Measurements from ENCODE around the gene C3orf20. TPM values are rescaled to one million over a fixed set of nuclear protein-coding genes. Genes with fewer than 3 reads are reported as not detected.

C3orf20 gene
- total and polyA plus RNA-seq, 2 of the 13 experiments (the other 11 are each of a cell fraction or from before 2014, with no cell fraction given): 0.03 to 0.04 TPM

DNA sequence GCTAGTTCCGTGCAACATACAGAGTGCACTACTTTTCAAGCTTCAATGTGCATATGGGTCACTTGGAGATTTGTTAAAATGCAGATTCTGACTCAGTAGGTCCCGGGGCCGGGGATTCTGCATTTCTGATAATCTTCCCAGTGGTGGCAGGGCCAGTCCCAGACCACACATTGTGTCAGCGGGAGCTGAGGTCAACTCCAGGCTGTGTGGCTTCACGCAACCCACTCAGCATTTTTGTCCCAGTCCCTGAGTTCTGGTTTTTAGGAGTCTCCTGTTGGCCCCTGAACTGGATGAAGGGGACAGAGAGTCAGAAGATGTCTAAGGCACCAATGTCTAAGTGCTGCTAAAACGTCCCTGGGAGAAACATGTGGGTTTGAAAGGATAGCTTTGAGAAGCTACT is 49.5 kb upstream of the C3orf20 start (continued):
- TF ChIP-seq, protein P1, sequence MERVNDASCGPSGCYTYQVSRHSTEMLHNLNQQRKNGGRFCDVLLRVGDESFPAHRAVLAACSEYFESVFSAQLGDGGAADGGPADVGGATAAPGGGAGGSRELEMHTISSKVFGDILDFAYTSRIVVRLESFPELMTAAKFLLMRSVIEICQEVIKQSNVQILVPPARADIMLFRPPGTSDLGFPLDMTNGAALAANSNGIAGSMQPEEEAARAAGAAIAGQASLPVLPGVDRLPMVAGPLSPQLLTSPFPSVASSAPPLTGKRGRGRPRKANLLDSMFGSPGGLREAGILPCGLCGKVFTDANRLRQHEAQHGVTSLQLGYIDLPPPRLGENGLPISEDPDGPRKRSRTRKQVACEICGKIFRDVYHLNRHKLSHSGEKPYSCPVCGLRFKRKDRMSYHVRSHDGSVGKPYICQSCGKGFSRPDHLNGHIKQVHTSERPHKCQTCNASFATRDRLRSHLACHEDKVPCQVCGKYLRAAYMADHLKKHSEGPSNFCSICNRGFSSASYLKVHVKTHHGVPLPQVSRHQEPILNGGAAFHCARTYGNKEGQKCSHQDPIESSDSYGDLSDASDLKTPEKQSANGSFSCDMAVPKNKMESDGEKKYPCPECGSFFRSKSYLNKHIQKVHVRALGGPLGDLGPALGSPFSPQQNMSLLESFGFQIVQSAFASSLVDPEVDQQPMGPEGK (CRISPR knock-in tag; IDR thresholded peaks at IDR 0.05): no peak

DNA sequence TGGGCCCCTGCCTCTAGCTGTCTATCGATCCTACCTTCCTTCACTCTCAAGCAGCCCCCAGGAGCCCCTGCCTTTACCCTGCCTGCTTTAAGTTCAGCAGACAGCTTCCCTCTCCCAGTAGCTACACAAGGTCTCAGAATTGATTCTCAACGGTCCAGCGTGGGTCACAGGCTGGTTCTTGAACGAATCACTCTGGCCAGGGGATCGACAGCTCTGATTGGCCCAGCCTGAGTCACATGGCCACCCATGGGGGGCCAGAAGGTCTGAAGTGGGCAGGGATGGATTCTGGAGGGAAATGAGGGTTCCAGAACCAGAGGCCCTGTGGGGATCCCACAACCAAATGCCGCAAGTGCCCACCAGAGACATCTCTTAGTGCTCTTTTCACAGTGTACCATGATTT is 47.1 kb upstream of the C3orf20 start:
- Histone ChIP-seq H4K20me1 (ENCODE audit: insufficient read depth, low read length) (no peaks in the 10 kb centered on the region), H3K4me3 (replicated peaks in 1 of 3; ENCODE audit: insufficient read depth in 1 of 3, low read depth in 2 of 3, low read length in 3 of 3) (no peak overlapping the region), H3K9ac (ENCODE audit: insufficient read depth, low read depth, low read length) (no peak overlapping the region), H3K4me2 (ENCODE audit: low read depth, low read length) (no peak overlapping the region), H3K79me2 (ENCODE audit: insufficient read depth, low read length) (no peaks in the 10 kb centered on the region), H3K36me3 (replicated peaks in 1 of 2; ENCODE audit: control insufficient read depth in 1 of 2, insufficient read depth in 2 of 2, low read length in 2 of 2) (no peaks in the 10 kb centered on the region), H3K4me1 (ENCODE audit: insufficient read depth, low read length) (peaks cover 34% of the 10 kb centered on the region), H3K9me3 (ENCODE audit: low read length) (peaks cover 6% of the 10 kb centered on the region; the same call in 1 of the 2 replicates), H3K27ac (ENCODE audit: extremely low read length, insufficient read depth, low read length) (no peak overlapping the region), H3K27me3 (ENCODE audit: control insufficient read depth in 1 of 2, insufficient read depth in 2 of 2, low read length in 2 of 2) (peaks cover 1 to 17% of the 10 kb centered on the region in 2 experiments; a peak in 2 of 5 replicates), H2AFZ (ENCODE audit: low read length) (no peak overlapping the region)
- ATAC-seq (no peak), FAIRE-seq (no peak), DNase-seq (ENCODE audit: low spot score) (no peak)
- ChIA-PET CTCF (ENCODE audit: low intra/inter-chr PET ratio, low total read pairs) (no interaction called here), POLR2A (no interaction called here)
- 44% methylated on average over 2 of the region's 6 CpGs for WGBS (ENCODE audit: low lambda C conversion rate)
- no TSS peak for BruUV-seq (replicated peaks)
- intact Hi-C loops (cut with micrococcal nuclease; ENCODE audit: unreplicated experiment): no loop called here
- in situ Hi-C loops (cut with HindIII; ENCODE audit: extremely low pct_ligation_motif_present, low pct_unique_long_range_greater_than_20kb): no loop called here
- TF ChIP-seq, protein P2, sequence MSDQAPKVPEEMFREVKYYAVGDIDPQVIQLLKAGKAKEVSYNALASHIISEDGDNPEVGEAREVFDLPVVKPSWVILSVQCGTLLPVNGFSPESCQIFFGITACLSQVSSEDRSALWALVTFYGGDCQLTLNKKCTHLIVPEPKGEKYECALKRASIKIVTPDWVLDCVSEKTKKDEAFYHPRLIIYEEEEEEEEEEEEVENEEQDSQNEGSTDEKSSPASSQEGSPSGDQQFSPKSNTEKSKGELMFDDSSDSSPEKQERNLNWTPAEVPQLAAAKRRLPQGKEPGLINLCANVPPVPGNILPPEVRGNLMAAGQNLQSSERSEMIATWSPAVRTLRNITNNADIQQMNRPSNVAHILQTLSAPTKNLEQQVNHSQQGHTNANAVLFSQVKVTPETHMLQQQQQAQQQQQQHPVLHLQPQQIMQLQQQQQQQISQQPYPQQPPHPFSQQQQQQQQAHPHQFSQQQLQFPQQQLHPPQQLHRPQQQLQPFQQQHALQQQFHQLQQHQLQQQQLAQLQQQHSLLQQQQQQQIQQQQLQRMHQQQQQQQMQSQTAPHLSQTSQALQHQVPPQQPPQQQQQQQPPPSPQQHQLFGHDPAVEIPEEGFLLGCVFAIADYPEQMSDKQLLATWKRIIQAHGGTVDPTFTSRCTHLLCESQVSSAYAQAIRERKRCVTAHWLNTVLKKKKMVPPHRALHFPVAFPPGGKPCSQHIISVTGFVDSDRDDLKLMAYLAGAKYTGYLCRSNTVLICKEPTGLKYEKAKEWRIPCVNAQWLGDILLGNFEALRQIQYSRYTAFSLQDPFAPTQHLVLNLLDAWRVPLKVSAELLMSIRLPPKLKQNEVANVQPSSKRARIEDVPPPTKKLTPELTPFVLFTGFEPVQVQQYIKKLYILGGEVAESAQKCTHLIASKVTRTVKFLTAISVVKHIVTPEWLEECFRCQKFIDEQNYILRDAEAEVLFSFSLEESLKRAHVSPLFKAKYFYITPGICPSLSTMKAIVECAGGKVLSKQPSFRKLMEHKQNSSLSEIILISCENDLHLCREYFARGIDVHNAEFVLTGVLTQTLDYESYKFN (CRISPR knock-in tag; conservative IDR thresholded peaks at IDR 0.05): no peak
- no peak for TF ChIP-seq ZNF205 (CRISPR knock-in tag; IDR thresholded peaks at IDR 0.05)
- no peak for TF ChIP-seq WIZ (CRISPR knock-in tag; IDR thresholded peaks at IDR 0.05)
- no peak for TF ChIP-seq ZKSCAN8 (CRISPR knock-in tag; IDR thresholded peaks at IDR 0.05; ENCODE audit: borderline replicate concordance)
- no peak for TF ChIP-seq U2AF2 (IDR thresholded peaks at IDR 0.05; ENCODE audit: low read depth, low read length)
- TF ChIP-seq MXD4 (CRISPR knock-in tag; IDR thresholded peaks at IDR 0.05): no peak
- TF ChIP-seq SP140L (CRISPR knock-in tag; IDR thresholded peaks at IDR 0.05; ENCODE audit: borderline replicate concordance): no peak
- TF ChIP-seq ZBTB21 (CRISPR knock-in tag; IDR thresholded peaks at IDR 0.05): no peak
- no peak for TF ChIP-seq ZNF780A (CRISPR knock-in tag; IDR thresholded peaks at IDR 0.05)
- no peak for TF ChIP-seq TCF7 (IDR thresholded peaks at IDR 0.05; ENCODE audit: low read depth)
- TF ChIP-seq RBFOX2 (IDR thresholded peaks at IDR 0.05; ENCODE audit: low read depth, low read length): no peak
- TF ChIP-seq ZNF768 (CRISPR knock-in tag; IDR thresholded peaks at IDR 0.05): no peak
- TF ChIP-seq, protein P3, sequence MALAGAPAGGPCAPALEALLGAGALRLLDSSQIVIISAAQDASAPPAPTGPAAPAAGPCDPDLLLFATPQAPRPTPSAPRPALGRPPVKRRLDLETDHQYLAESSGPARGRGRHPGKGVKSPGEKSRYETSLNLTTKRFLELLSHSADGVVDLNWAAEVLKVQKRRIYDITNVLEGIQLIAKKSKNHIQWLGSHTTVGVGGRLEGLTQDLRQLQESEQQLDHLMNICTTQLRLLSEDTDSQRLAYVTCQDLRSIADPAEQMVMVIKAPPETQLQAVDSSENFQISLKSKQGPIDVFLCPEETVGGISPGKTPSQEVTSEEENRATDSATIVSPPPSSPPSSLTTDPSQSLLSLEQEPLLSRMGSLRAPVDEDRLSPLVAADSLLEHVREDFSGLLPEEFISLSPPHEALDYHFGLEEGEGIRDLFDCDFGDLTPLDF (CRISPR knock-in tag; IDR thresholded peaks at IDR 0.05): no peak
- TF ChIP-seq HOXA5 (CRISPR knock-in tag; IDR thresholded peaks at IDR 0.05): no peak
- no peak for TF ChIP-seq RFX5 (IDR thresholded peaks at IDR 0.05; ENCODE audit: low read depth, low read length)
- TF ChIP-seq ZNF335 (CRISPR knock-in tag; IDR thresholded peaks at IDR 0.05): no peak
- TF ChIP-seq JARID2 (CRISPR knock-in tag; IDR thresholded peaks at IDR 0.05; ENCODE audit: insufficient replicate concordance): no peak
- TF ChIP-seq, protein P4, sequence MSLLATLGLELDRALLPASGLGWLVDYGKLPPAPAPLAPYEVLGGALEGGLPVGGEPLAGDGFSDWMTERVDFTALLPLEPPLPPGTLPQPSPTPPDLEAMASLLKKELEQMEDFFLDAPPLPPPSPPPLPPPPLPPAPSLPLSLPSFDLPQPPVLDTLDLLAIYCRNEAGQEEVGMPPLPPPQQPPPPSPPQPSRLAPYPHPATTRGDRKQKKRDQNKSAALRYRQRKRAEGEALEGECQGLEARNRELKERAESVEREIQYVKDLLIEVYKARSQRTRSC (CRISPR knock-in tag; IDR thresholded peaks at IDR 0.05; ENCODE audit: low read depth): no peak

All from HepG2 (cell line).